ENCODE results near the gene RANBP3. TPM values are rescaled to one million over a fixed set of nuclear protein-coding genes. Genes with fewer than 3 reads are reported as not detected.
A peak's percentile ranks its signal among the peaks of the same experiment; 100 is the strongest.
"Not testable (repeated sequence)": the region's sequence is repeated elsewhere in the genome, so short reads cannot be mapped to it uniquely, and the experiment has no call there.

The RANBP3 gene
- total and polyA plus RNA-seq, 7 donors, result 40.5 to 71.7 (median 48.7) TPM

DNA sequence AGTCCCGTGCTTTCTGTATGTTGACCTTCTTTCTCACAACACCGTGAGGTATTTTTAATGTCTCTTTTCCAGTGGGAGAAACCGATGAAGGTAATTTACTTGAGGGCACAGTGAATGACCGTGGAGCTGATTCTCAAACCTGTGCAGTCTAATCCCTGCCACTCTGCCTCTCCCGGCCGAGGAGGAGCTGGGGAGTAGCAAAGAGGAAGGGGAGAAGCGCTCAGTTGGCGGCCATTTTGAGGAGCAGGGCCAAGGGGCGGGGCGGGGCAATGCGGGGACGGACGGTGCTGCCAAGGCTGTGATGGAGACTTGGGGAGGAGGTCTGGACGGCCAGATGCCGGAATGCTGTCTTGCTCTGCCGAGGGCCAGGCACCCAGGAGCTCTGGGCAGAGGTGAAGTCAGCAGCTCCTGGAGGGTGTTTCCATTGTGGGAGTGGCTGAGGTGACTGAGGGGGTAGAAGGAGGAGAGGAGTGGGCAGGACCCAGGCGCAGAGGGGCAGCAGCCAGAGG, 12.4 kb upstream of the RANBP3 start:
- WGBS, 3 donors, result 42 to 64% (median 56%) methylated on average over 17 of the region's 17 CpGs
- no peaks in the 10 kb centered on the region for H3K36me3 ChIP-seq (ENCODE audit: insufficient read depth in 1 of 2, low read depth in 1 of 2)
- TF ChIP-seq, protein P1, sequence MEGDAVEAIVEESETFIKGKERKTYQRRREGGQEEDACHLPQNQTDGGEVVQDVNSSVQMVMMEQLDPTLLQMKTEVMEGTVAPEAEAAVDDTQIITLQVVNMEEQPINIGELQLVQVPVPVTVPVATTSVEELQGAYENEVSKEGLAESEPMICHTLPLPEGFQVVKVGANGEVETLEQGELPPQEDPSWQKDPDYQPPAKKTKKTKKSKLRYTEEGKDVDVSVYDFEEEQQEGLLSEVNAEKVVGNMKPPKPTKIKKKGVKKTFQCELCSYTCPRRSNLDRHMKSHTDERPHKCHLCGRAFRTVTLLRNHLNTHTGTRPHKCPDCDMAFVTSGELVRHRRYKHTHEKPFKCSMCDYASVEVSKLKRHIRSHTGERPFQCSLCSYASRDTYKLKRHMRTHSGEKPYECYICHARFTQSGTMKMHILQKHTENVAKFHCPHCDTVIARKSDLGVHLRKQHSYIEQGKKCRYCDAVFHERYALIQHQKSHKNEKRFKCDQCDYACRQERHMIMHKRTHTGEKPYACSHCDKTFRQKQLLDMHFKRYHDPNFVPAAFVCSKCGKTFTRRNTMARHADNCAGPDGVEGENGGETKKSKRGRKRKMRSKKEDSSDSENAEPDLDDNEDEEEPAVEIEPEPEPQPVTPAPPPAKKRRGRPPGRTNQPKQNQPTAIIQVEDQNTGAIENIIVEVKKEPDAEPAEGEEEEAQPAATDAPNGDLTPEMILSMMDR (IDR thresholded peaks at IDR 0.05), result no peak
- no peaks in the 10 kb centered on the region for H3K9me3 ChIP-seq
- peaks cover 0 to 8% (median 1%) of the 10 kb centered on the region in 3 donors for H3K27me3 ChIP-seq (ENCODE audit: insufficient read depth in 3 of 3, low read length in 2 of 3)
- DNase-seq (no peak), ATAC-seq (no peak)
- no peak overlapping the region for H3K27ac ChIP-seq
- peaks cover 9% of the 10 kb centered on the region for H3K4me1 ChIP-seq
- intact Hi-C loops (cut with DNase I), result no loop called here
- no peak overlapping the region for H3K4me3 ChIP-seq

DNA sequence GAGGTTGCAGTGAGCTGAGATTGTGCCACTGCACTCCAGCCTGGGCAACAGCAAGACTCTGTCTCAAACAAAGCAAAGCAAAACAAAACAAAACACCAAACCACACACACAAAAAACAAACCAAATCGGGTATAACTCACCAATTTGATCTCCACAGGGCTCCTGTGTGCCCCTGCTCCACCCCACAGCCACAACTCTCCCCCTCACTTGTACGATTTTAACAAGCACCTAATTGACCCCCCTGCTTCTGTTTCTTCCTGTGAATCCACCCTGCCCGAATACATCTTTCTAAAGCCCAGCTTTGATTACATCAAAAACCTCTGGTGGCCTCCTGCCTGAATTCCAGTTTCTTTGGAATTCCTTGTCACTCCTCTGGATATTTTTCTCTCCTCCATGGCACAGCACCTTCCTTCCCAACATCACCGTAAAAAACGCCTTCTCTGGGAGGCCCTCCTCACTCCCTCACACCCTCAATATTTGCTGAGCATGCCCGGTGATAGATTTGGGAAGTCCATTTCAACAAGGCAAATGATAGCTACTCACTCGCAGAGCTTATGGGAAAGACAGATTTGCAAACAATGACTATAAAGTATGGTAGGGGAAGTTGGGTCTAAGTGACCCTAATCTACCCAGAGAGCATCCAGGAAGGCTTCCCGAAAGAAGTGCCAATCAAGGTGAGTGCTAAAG, 11.6 kb upstream of the RANBP3 start:
- H3K4me3 ChIP-seq, result no peak overlapping the region
- no peaks in the 10 kb centered on the region for H3K9me3 ChIP-seq
- TF ChIP-seq, protein P1 (IDR thresholded peaks at IDR 0.05), result no peak

DNA sequence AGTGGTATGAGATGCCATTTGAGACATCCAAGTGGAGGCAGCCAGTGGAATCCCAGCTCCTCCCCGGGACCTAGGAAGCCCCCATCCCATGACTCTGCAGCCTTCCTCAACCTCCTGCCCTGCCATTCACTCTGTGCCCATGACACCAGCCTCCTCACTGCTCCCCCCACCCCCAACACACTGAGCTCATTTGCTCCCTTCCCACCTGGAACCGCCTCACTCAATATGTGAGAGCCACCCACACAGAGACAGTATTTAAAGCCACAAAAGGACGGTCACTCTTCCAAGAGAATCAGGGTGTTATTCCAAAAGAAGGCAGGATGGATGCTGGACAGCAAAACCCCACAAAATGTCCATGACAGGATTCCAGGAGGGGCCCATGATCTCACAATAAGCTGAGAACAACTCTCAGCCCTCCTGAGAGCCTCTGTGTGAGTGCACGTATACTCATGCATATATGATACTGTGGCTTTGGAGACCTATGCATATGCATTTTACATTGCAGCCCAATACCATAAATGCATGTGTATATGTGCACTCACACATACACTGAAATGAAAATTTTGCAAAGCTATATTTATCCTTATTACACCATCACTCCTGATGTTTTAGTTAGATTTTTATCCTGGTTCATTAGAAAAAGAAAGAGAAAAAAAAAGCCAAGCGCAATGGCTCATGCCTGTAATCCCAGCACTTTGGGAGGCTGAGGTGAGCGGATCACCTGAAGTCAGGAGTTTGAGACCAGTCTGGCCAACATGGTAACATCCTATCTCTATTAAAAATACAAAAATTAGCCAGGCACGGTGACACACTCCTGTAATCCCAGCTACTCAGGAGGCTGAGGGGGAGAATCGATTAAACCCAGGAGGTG, 10.8 kb upstream of the RANBP3 start:
- TF ChIP-seq, protein P1 (IDR thresholded peaks at IDR 0.05), result no peak
- Histone ChIP-seq H3K27ac (no peak overlapping the region), H3K9me3 (no peaks in the 10 kb centered on the region), H3K36me3 (ENCODE audit: insufficient read depth in 1 of 2, low read depth in 1 of 2) (no peaks in the 10 kb centered on the region), H3K27me3 (ENCODE audit: insufficient read depth in 3 of 3, low read length in 2 of 3) (peaks cover 0 to 8% (median 0%) of the 10 kb centered on the region in 3 donors), H3K4me3 (no peak overlapping the region), H3K4me1 (peaks cover 9% of the 10 kb centered on the region)
- ATAC-seq (no peak), DNase-seq (no peak)
- 74 to 86% (median 78%) methylated on average over 8 of the region's 8 CpGs for WGBS, 3 donors
- intact Hi-C loops (cut with DNase I), result loop anchor here in 1 of 2 donors (5.0 kb wide), 1 partner anchor 34 kb away; no protein-coding TSS in a partner anchor

More for the DNA sequence above, 11.6 kb upstream of the RANBP3 start:
- Histone ChIP-seq H3K27ac (no peak overlapping the region), H3K27me3 (ENCODE audit: insufficient read depth in 3 of 3, low read length in 2 of 3) (peaks cover 0 to 8% (median 0%) of the 10 kb centered on the region in 3 donors), H3K4me1 (peaks cover 9% of the 10 kb centered on the region), H3K36me3 (ENCODE audit: insufficient read depth in 1 of 2, low read depth in 1 of 2) (no peaks in the 10 kb centered on the region)
- ATAC-seq (no peak), DNase-seq (no peak)
- 72 to 79% (median 76%) methylated on average over 8 of the region's 8 CpGs for WGBS, 3 donors
- intact Hi-C loops (cut with DNase I), result loop anchor here in 1 of 2 donors (5.0 kb wide), 1 partner anchor 33 kb away; no protein-coding TSS in a partner anchor

DNA sequence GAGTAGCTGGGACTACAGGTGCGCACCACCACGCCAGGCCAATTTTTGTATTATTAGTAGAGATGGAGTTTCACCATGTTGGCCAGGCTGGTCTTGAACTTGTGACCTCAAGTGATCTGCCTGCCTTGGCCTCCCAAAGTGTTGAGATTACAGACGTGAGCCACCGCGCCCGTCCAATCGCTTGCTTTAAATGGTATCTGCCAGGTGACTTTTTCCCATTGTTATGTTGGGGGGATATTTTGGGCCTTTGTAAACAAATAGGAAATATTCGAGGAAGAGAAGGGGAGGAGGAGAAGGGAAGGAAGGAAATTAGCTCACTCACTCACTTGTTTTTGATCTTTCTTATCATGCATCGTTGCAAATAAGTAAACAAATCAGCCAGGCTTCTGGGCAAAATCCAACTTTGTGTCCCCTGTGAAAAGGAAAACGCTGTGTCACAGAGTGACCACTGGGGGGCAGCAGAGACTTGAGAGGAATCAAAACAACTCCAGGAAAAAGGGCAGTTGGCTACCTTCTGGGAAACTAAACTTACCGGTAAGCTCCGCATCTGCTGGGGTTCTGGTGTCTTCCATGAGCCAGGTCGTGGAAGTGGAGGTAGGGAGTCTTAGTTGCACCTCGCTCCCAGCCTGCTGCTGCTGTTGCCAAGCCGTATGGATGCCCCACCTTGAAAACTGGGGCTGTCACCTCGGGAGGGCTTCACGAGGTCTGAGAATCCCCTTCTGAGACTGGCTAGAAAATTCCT, 9.3 kb upstream of the RANBP3 start:
- H3K27ac ChIP-seq, result no peak overlapping the region
- TF ChIP-seq, protein P1 (IDR thresholded peaks at IDR 0.05), result peak; percentile 91
- peaks cover 0 to 2% (median 0%) of the 10 kb centered on the region in 3 donors for H3K27me3 ChIP-seq (ENCODE audit: insufficient read depth in 3 of 3, low read length in 2 of 3)
- intact Hi-C loops (cut with DNase I), result loop anchor here (1.0 to 5.0 kb wide), 2 partner anchors 35 kb away; no protein-coding TSS in a partner anchor
- H3K9me3 ChIP-seq, result no peaks in the 10 kb centered on the region
- peak; percentile 66 to 80 for DNase-seq
- no peaks in the 10 kb centered on the region for H3K4me1 ChIP-seq
- no peaks in the 10 kb centered on the region for H3K36me3 ChIP-seq (ENCODE audit: insufficient read depth in 1 of 2, low read depth in 1 of 2)
- ATAC-seq, result peak; percentile 43 to 81 (median 66)
- WGBS, 3 donors, result 22 to 25% (median 23%) methylated on average over 17 of the region's 17 CpGs
- peak overlapping the region; percentile 54 for H3K4me3 ChIP-seq

DNA sequence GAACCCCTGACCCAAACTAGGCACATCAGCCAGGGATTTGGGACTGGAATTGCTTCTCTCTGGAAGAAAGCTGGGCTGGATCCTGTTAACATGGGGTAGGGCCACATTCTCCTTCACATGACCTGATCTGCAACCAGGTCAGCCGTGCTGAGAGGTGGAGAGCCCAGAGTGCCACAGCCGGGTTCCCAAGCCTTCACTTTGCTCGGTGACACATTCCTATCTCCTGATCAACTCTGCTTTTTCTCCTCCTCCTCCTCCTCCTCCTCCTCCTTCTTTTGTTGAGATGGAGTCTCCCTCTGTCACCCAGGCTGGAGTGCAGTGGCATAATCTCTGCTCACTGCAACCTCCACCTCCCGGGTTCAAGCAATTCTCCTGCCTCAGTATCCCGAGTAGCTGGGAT, 7.9 kb upstream of the RANBP3 start:
- H3K4me3 ChIP-seq; H3K9me3 ChIP-seq; H3K27ac ChIP-seq; H3K36me3 ChIP-seq (ENCODE audit: insufficient read depth in 1 of 2, low read depth in 1 of 2); H3K27me3 ChIP-seq (ENCODE audit: insufficient read depth in 3 of 3, low read length in 2 of 3); H3K4me1 ChIP-seq; ATAC-seq; DNase-seq: not testable (repeated sequence)
- 81 to 94% (median 85%) methylated on average over 5 of the region's 5 CpGs for WGBS, 3 donors
- intact Hi-C loops (cut with DNase I), result loop anchor here in 1 of 2 donors (5.0 kb wide), 1 partner anchor 36 kb away; no protein-coding TSS in a partner anchor

All from psoas muscle (tissue), 8 donors.